T-helper 2 cell (primary cell): ENCODE results near the gene ABCC3.
A peak's percentile ranks its signal among the peaks of the same experiment; 100 is the strongest.
"Not testable (repeated sequence)": the region's sequence is repeated elsewhere in the genome, so short reads cannot be mapped to it uniquely, and the experiment has no call there.

Experiments used
- DNase-seq, 5 experiments: peaks; one replicate each; pipeline versions ENCODE4 v3.0.0 to v3.0.0-alpha.2; 2012 to 2022

Gene ABCC3

DNA sequence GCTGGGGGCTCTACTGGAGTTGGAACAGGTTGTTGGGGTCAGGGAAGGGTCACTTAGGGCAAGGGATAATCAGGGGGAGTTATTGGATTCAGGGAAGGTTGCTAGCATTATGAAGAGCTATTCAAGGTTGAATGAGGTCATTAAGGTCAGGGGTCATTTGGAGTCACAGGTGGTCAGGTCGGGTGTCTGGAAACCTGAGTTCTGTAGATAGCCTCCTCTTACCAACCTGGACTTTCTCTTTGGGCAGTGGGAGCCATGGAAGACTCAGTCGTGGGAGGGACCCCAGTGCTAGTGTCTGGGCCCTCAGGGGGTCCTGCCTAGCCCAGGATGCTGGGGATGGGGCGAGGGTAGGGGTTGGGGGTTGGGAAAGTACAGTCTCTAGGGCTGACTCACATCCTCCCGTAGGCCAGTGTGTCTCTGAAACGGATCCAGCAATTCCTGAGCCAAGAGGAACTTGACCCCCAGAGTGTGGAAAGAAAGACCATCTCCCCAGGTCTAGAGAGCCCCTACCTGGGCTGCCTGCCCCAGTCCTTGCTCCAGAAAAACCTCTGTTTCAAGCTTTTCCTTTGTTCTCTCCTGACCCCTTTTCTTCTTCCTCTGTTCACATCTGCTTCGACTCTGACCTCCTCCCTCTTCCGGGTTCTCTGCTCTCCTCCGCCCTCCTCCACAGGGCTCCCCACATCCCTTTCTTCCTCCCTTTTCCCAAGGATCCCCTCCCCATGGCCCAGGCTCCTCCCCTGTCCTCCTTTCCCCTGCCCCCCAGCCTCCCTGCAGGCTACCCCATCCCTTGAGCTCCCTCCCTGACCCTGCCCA, 33.5 kb downstream of the ABCC3 start:
- DNase-seq: no peak

DNA sequence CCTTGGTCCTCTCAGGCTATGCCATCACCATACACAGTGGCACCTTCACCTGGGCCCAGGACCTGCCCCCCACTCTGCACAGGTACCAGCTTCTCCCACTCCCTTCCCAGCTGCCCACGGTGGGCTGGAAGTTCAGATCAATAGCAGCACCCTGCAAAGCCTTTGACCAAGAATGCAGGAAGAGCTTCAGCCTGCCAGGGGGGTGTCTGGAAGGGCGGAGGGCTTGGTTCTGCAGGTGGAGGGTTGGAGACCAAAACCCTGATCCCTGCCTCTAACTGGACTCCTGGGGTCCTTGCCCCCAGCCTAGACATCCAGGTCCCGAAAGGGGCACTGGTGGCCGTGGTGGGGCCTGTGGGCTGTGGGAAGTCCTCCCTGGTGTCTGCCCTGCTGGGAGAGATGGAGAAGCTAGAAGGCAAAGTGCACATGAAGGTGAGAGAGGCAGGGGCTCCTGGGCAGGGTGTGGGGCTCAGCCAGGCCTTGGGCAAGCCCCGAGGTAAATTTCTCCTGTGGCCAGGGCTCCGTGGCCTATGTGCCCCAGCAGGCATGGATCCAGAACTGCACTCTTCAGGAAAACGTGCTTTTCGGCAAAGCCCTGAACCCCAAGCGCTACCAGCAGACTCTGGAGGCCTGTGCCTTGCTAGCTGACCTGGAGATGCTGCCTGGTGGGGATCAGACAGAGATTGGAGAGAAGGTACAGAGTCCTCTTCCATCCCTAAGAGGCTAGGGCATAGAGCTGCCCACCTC, 34.3 kb downstream of the ABCC3 start:
- DNase-seq: no peak

DNA sequence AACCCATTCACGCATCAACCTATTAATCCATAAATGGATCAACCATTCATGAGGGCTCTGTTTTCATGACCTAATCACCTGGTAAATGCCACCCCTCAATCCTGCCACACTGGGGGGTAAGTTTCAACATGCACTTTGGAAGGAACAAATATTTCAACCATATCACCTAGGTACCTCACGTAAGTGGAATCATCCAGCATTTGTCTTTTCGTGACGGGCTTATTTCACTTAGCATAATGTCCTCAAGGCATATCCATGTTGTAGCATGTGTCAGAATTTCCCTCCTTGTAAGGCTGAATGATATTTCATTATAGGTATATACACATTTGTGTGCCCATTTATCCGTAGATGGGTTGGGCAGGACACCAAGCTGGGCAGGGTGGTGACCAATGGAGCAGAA, 37.4 kb downstream of the ABCC3 start:
- no peak for DNase-seq

DNA sequence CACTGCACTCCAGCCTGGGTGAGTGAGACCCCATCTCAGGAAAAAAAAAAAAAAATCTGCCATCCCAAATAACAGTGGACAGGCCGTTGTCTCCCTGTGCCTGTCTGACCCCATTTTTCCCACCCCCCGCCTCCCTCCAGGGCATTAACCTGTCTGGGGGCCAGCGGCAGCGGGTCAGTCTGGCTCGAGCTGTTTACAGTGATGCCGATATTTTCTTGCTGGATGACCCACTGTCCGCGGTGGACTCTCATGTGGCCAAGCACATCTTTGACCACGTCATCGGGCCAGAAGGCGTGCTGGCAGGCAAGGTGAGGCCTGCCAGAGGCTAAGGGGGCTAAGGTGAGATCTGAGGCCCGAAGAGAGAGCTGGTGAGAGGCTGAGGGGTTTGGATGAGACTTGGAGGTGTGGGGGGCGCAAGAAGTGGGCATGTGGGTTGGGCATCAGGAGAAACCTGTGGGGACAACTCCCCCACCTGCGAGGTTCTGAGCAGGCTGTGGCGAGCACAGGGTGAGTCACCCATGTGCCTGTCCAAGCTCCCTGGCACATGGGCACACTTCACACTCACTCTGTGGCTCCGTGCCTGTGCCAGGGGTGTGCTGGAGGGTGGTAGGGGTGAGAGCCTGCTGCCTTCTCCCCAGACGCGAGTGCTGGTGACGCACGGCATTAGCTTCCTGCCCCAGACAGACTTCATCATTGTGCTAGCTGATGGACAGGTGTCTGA, 38.3 kb downstream of the ABCC3 start:
- no peak for DNase-seq

DNA sequence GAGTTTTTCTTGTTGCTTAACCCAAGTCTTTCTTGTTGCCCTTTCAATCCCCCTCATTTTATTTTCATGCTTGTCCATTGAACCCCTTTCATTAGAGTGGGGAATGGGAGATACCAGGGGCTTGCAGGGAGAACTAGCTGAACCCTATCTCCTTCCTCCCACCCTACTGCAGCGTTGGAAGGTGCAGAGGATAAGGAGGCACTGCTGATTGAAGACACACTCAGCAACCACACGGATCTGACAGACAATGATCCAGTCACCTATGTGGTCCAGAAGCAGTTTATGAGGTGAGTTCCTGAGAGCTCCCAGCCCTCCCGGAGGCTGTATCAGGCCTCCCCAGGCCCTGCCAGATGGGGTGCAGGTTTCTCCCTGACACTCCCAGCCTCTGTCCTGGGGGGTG, 40.5 kb downstream of the ABCC3 start:
- DNase-seq: no peak

DNA sequence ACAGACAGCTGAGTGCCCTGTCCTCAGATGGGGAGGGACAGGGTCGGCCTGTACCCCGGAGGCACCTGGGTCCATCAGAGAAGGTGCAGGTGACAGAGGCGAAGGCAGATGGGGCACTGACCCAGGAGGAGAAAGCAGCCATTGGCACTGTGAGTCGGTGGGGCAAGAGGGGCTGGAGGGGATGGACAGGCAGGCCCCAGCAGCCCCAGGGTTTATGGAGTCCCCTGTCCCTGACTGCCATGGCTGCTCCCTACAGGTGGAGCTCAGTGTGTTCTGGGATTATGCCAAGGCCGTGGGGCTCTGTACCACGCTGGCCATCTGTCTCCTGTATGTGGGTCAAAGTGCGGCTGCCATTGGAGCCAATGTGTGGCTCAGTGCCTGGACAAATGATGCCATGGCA, 40.9 kb downstream of the ABCC3 start:
- no peak for DNase-seq

DNA sequence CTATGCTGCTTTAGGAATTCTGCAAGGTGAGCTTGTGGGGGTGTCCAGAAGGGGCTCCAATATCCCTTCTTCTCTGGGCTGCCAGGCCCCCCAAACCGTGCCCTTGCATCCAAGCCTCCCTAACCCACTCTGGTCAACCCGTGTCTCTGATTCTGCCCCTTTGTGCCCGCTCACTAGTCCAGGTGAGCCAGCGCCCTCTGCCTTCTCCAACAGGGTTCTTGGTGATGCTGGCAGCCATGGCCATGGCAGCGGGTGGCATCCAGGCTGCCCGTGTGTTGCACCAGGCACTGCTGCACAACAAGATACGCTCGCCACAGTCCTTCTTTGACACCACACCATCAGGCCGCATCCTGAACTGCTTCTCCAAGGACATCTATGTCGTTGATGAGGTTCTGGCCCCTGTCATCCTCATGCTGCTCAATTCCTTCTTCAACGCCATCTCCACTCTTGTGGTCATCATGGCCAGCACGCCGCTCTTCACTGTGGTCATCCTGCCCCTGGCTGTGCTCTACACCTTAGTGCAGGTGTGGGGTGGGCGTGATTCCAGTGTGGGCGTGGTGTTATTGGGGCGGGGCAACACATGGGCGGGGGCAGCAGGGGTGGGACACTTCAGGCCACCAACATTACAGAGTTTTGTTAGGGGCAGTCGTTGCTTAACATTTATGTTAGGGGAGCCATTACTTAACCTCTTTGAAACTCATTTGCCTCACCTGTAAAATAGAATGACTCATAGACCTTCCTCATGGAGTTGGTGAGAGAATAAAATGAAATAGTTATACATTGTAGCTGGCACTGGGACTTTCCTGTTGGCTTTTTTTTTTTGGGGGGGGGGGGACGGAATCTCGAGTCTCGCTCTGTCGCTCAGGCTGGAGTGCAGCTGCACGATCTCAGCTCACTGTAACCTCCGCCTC, 41.6 kb downstream of the ABCC3 start:
- no peak for DNase-seq

DNA sequence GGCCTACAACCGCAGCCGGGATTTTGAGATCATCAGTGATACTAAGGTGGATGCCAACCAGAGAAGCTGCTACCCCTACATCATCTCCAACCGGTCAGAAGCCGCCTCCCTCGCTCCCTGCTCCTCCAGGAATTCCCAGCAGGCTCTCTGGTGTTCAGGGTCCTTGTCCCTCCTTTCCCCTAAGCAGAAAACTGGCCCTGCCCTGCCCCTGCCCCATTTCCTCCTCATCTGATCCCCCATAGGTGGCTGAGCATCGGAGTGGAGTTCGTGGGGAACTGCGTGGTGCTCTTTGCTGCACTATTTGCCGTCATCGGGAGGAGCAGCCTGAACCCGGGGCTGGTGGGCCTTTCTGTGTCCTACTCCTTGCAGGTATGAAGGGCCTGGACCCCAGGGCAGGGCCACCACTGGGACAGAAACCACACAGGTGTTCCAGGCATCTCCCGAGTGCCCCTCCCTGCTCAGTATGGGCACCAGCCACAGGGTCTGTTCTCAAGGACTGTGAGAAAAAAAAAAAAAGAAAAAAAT, 43.2 kb downstream of the ABCC3 start:
- no peak for DNase-seq

DNA sequence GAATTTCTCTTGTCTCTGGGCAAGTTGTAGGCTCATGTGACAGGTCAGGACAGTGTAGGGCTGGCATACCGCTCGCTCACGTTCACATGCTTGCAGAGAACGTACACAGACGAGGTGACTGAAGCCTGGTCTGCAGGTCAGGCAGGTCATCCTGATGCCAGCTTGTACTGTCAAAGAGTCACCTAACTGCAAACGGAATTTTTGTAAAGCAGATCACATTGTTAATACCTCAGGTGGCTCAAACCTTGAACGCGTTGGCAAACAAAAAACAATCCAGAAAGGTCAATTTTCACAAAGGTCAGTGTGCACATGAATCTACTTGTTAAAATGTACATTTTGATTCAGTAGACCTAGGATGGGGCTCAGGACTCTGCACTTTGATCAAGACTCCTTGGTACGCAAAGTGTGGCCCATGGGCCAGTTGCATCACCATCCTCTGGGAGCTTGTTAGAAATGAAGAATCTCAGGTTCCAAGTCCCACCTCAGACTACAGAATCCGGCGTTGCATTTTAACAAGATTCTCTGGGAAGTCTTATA, 44.4 kb downstream of the ABCC3 start:
- DNase-seq: no peak

DNA sequence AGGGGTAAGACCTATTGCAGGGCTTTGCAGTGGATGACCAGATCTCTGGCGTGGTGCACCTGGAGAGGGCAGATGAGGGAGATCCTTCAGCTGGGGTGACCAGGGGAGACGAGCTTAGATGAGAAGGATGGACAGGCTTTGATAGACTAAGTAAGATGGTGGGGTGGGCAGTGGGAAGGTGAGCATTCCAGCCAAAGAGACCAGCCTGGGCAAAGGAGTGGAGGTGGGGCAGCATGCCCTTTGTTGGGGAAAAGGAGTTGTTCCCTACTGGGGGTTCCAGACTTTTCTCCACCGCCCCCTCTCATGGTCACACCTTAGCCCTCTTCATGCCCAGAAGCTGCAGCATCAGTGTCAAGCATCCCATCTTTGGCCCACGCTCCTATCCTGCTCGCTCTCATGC, 45.4 kb downstream of the ABCC3 start:
- no peak for DNase-seq

DNA sequence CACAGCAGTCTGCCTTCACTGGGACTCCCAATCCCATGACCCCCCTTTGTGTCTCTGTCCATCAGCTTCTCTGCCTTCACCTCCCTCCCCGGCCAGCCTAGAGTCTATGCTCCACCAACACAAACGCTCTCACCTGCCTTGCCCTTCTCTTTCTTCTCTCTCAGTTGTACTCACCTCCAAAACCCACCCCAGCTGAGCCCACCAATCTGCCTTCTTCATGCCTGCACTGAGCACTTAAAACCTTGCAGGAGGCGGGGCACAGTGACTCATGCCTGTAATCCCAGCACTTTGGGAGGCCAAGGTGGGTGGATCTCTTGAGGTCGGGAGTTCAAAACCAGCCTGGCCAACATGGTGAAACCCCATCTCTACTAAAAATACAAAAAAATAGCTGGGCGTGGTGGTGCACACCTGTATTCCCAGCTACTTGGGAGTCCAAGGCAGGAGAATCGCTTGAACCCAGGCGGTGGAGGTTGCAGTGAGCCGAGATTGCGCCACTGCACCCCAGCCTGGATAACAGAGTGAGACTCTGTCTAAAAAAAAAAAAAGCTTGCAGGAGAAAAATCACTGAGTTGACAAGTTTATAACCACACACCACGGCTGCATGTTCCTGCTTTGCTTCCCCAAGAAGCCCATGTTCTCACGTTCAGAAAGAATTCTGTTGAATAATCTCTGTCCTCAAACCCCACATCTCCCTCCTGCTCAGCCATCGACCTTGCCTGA, 46.0 kb downstream of the ABCC3 start:
- not testable (repeated sequence) for DNase-seq

DNA sequence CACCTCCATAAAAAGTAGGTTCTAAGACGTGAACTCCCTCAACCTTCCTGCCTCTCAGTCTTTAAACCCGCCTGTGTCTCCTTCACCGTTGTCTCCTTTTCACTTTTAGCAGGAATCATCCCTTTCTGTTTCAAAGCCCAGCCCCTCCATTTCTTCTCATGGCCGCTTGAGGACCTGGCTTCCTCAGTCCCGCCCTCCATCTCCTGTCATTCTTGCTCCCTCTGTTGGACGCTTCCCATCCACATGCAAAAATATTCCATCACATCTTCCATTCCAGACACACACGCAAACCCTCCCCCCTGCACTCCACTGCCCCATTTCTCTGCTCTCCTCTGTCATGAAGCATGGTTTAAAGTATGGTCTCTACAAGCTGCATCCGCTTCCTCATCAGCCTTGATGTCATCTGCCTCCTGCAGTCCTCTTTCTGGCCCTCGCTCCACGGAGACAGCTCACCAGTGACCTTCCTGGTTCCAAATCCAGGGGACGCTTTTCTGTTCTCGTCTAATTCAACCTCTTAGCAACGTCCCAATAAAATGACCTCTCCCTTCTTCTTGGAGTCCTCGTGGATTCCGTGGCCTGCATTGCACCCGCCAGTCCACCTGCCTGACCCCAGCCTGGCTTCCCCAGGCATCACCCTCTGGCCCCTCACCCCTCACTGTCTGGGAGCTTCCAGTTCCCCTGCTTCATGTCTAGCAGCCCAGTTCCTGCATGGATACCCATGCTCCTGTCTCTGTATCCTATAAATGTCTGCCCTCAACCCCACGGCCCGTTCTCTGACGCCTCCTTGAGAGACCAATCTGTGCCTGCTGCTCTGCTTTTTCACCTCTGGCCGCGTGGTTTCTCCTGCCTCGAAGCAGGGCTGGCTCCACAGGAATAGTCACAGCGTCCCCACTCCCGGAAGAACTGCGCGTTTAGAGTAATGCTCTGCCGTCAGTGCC, 46.9 kb downstream of the ABCC3 start:
- DNase-seq: peak in 1 of 5 experiments; percentile 10

DNA sequence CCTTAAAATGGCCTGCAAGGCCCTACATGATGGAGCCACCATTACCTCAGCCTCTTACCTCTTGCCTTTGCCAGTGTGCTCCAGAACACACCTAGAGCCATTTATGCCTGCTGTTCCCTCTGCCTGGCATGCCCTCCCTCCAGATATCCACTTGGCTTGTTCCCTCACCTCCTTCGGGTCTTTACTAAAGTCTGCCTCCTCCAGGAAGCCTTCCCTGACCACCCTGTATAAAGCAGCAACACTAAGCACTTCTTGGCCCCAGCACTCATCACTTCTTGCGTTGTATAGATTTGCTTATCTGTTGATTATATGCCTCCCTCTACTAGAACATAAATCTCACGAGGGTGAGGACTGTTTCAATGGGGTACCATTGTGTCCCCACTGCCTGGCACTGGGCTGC, 47.8 kb downstream of the ABCC3 start:
- DNase-seq: no peak

DNA sequence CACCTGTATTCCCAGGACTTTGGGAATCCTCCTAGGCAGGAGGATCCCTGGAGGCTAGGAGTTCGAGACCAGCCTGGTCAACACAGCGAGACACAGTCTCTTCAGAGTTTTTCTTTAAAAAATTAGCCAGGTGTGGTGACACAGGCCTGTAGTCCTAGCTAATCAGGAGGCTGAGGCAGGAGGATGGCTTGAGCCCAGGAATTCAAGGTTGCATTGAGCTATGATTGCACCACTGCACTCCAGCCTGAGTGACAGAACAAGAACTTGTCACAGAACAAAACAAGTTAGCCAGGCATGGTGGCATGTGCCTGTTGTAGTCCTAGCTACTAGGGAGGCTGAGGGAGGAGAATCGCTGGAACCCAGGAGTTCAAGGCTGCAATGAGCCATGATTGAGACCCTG, 48.3 kb downstream of the ABCC3 start:
- DNase-seq: no peak

DNA sequence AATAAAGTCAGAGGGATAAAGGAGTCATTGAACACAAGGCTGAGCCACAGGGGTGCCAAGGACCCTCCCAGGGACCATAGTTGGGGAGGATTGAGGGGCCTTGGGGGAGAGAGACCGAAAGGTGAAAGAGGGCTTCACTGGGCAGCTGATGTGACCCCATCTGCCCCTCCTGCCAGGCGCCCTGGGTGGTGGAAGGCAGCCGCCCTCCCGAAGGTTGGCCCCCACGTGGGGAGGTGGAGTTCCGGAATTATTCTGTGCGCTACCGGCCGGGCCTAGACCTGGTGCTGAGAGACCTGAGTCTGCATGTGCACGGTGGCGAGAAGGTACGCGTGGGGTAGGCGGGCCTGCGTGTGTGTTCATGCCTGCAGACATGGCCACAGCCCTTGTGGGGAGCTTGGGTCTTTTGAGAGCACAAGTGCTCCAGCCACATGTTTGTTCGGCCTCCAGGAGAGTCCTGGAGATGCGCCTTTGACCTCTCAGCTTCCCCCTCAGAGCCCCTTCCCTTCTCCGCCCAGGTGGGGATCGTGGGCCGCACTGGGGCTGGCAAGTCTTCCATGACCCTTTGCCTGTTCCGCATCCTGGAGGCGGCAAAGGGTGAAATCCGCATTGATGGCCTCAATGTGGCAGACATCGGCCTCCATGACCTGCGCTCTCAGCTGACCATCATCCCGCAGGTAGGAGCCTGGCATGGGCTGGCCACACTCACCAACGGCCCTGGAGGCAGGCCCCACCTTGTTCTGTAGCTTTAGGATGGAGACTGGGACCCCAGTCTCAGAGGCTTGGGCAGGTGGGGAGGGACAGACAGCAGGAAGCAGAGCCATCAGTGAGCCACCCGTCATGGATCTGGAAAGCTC, 49.0 kb downstream of the ABCC3 start:
- no peak for DNase-seq

DNA sequence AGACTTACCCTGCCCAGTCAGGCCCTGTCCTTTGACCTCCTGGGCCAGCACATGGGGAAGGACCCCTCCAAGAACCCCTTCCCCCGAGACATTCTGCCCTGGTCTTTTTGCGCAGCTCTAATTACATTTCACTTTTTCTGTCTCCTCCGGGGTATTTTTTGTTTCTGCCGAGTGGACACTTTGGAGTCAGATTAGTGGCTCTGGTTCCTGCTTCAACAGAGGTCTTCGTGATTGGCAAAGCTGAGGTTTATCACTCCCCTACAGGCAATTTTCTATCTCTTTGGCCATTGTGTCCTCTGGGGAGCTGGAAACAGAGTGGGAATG, 49.6 kb downstream of the ABCC3 start:
- DNase-seq: no peak

DNA sequence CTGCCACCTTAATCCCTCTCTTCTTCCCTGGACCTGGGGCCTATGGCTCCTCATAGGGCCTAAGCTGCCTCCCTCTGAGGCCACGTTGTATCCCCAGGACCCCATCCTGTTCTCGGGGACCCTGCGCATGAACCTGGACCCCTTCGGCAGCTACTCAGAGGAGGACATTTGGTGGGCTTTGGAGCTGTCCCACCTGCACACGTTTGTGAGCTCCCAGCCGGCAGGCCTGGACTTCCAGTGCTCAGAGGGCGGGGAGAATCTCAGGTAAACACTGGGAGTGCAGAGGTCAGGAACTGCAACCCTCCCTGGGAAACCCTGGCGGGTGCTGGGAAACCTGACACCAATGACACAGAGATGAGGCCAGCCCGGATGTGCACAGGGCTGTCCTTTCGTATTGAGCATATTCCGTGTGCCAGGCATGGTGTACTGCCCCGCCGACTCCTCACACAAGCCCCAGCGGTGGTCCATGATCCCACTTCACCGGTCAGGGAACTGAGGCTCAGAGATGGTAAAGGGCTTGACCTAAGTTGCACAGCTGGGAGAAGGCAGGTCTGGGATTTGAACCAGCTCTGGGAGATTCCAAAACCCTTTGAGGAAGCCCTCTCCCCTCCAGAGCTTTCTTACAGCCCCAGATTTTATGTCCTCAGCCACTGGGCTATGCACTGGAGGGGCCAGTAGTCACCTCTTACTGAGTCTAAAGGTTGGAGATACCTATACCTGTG, 50.1 kb downstream of the ABCC3 start:
- DNase-seq: no peak

DNA sequence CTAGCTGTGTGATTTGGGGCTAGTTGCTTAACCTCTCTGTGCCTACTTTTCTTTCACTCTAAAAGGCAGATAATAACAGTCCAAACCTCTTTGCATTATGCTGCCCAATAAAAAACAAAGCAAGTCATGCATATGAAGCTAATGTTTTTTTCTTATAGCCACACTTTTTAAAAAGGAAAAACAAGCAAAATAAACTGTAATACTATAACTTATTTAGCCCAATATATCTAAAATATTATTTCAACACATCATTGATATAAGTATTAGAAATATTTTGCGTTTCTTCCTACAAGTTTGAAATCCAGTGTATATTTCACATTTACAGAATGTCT, 50.6 kb downstream of the ABCC3 start:
- no peak for DNase-seq
